LHCN-M2 (cell line): ENCODE data around the gene GALNT11. TPM values are rescaled to one million over a fixed set of nuclear protein-coding genes. Genes with fewer than 3 reads are reported as not detected.
A peak's percentile ranks its signal among the peaks of the same experiment; 100 is the strongest.
"Not testable (repeated sequence)": the region's sequence is repeated elsewhere in the genome, so short reads cannot be mapped to it uniquely, and the experiment has no call there.

Experiments used
- DNase-seq: peaks from one replicate; pipeline ENCODE4 v3.0.0-alpha.2; 2012; ENCODE audit warnings: low read depth
- total RNA-seq: library from RNA; depleted of rRNA; stranded (reverse); fragments of >200 nt; gene quantifications from 2 replicates; pipeline ENCODE4 v1.2.3, GENCODE V29; 2014

The GALNT11 gene
- total RNA-seq, 1 experiment from 2014 or later = 77.6 TPM

DNA sequence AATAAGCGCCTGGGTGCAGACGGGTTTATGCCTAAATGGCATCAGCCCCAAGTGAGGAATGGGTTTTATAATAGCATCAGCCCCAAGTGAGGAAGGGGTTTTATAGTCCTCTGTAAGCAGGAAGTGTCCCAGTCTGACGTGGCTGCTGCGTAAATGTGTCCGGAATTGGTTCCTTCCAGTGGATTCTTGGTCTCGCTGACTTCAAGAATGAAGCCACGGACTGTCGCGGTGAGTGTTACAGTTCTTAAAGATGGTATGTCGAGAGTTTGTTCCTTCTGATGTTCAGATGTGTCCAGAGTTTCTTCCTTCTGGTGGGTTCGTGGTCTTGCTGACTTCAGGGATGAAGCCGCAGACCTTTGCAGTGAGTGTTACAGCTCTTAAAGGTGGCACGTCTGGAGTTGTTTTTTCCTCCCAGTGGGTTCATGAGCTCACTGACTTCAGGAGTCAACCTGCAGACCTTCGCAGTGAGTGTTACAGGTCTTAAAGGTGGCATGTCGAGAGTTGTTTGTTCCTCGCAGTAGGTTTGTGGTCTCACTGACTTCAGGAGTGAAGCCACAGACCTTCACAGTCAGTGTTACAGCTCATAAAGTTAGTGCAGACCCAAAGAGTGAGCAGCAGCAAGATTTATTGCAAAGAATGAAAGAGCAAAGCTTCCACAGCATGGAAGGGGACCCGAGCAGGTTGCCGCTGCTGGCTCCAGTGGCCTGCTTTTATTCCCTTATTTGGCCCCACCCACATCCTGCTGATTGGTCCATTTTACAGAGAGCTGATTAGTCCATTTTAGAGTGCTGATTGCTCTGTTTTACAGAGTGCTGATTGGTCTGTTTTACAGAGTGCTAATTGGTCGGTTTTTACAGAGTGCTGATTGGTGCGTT lies 2.3 kb downstream of the GALNT11 start:
- not testable (repeated sequence) for DNase-seq

DNA sequence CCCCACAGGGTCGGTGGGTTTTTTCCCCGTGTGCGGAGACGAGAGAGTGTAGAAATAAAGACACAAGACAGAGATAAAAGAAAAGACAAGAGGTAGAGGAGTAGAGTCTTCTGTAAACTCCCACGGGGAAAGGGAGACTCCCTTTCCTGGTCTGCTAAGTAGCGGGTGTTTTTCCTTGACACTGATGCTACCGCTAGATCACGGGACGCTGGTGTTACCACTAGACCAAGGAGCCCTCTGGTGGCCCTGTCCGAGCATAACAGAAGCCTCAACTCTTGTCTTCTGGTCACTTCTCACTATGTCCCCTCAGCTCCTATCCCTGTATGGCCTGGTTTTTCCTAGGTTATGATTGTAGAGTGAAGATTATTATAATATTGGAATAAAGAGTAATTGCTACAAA lies 4.6 kb downstream of the GALNT11 start:
- DNase-seq = peak; percentile 33

DNA sequence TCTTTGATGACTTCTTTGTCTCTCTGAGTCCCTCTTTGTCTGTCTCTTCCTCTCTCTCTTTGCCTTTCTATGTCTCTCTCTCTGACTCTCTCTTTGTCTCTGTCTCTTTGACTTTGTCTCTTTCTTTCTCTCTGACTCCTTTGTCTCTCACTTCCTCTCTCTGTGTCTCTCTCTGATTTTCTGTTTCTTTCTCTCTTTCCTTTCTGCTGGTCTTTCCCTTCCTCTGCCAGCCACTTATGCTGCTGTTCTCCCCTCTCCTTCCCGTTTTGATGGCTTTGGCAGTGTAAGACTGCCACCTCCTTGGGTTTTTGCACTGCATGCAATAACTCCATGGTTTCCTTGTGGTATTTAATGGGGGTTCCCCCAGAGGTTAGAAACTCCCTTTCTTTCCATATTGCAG lies 5.2 kb downstream of the GALNT11 start:
- not testable (repeated sequence) for DNase-seq

DNA sequence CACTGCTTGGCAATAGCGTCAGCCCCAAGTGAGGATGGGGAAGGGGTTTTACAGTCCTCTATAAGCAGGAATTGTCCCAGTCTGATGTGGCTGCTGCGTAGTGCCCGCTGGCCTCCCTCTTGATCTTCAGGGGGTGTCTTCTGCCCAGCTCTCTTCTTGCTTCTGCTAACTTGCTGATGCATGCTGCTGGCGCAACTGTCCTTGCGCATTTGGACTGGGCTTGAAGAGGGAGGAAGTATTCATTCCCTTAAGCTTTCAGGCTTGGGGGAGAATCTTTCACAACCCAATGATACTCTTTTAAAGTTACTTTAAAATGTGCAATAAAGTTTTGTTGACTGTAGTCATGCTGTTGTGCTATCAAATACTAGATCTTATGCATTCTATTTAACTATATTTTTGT lies 10.3 kb downstream of the GALNT11 start:
- no peak for DNase-seq

DNA sequence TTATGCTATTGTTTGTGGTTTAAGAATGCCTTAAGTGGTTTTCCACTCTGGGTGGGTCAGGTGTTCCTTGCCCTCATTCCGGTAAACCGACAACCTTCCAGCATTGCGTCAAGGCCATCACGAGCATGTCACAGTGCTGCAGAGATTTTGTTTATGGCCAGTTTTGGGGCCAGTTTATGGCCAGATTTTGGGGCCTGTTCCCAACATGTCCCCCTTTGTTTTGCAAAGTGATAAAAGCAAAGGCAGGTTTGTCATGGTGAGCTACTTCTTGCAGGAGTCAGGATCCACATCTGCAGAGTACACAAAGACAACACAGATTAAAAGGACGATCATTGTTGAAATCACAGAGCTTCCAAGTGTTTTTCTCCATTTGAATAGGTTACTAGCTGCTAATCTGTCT lies 12.9 kb downstream of the GALNT11 start:
- not testable (repeated sequence) for DNase-seq

DNA sequence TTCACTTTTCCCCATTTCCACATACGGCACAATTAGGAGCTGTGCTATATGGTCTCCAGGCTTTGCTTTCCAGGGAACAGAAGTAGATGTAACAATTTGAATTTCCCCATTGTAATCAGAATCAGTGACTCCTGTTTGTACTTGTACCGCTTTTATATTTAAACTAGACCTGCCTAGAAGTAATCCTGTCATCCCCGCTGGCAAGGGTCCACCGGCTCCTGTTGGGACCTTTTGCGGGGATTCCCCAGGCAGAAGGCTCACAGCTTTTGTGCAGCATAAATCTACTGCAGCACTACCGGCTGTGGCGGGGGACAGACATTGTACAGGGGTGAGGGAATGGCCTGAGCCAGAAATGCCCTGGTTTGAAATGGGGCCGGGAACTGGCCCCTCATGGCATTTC lies 17.6 kb downstream of the GALNT11 start:
- not testable (repeated sequence) for DNase-seq

DNA sequence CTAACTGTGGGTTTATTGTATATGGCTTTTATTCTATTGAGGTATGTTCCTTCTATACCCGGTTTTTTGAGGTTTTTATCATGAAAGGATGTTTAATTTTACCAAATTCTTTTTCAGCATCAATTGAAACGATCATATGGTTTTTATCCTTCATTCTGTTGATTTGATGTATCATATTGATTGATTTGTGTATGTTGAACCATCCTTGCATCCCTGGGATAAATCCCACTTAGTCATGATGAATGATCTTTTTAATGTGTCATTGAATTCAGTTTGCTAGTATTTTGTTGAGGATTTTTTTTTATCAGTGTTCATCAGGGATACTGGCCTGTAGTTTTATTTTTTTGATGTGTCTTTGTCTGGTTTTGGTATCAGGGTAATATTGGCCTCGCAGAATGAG lies 19.4 kb downstream of the GALNT11 start:
- not testable (repeated sequence) for DNase-seq

DNA sequence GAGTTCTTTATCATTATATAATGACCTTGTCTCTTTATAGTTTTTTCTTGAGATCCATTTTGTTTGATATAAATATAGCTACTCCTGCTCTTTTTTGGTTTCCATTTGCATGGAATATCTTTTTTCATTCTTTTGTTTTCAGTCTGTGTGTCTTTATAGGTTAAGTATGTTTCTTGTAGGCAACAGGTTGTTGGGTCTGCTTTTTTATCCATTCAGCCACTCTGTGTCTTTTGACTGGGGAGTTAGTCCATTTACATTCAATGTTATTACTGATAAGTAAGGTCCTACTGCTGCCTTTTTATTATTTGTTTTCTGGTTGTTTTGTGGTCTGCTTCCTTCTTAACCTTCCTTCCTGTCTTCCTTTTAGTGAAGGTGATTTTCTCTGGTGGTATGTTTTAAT lies 21.1 kb downstream of the GALNT11 start:
- DNase-seq = no peak

DNA sequence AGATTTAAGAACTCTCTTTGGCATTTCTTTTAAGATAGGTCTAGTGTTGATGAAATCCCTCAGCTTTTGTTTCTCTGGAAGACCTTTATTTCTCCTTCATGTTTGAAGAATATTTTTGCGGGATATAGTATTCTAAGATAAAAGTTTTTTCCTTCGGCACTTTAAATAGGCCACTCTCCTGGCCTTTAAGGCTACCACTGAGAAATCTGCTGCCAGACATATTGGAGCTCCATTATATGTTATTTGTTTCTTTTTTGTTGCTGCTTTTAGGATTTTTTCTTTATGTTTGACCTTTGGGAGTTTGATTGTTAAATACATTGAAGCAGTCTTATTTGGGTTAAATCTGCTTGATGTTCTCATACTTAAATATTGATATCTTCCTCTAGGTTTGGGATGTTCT lies 22.6 kb downstream of the GALNT11 start:
- DNase-seq = no peak

DNA sequence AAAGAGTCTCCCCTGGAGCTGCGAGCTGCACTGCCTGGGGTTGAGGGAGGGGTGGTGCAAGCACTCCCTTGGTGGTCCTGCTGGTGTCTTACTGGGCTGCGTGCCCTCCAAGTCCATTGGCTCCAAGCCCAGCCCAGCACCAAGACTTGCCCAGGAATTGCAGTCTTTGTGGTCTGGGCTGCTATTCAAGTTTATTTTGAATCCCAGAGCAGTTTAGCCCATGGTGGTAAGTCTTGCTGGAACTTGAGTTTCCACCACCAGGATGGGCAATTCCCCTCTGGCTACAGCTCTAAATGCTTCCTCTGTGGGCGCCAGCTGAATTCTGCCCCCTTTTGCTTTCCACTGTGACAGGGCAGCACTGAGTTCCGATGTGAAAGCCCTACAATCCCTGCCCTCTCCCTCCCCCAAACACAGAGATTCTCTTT lies 25.1 kb downstream of the GALNT11 start:
- DNase-seq = no peak

DNA sequence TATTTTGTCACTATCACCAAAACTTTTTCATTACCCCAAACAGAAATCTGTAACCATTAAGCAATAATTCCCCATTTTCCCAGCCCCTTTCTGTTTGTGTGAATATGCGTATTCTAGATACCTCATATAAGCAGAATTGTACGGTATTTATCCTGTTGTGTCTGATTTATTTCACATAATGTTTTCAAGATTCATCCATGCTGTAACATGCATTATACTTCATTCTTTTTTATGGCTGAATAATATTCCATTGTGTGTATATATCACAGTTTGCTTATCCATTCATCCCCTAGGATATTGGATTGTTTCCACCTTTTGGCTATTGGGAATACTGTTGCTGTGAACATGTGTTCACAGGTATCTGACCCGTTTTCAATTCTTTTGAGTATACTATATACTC lies 26.5 kb downstream of the GALNT11 start:
- DNase-seq = no peak

DNA sequence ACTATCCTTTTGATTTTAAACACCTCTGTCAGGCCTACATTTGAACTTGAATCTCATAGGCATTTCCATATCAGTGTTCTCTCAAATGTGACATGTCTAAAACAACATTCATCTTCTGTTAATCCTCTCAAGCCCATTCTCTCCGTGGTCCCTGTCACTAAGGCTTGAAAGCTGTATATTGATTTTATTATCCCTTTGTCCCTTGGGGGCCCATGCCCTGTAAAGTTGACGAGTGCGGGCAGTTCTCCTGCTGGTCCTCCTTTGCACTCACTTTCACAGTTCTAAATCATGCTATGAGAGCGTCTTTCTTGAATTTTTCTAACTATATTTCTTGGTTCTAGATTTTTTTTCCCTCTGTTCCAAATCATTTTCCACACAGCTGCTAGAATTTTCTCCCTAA lies 27.3 kb downstream of the GALNT11 start:
- DNase-seq = no peak

DNA sequence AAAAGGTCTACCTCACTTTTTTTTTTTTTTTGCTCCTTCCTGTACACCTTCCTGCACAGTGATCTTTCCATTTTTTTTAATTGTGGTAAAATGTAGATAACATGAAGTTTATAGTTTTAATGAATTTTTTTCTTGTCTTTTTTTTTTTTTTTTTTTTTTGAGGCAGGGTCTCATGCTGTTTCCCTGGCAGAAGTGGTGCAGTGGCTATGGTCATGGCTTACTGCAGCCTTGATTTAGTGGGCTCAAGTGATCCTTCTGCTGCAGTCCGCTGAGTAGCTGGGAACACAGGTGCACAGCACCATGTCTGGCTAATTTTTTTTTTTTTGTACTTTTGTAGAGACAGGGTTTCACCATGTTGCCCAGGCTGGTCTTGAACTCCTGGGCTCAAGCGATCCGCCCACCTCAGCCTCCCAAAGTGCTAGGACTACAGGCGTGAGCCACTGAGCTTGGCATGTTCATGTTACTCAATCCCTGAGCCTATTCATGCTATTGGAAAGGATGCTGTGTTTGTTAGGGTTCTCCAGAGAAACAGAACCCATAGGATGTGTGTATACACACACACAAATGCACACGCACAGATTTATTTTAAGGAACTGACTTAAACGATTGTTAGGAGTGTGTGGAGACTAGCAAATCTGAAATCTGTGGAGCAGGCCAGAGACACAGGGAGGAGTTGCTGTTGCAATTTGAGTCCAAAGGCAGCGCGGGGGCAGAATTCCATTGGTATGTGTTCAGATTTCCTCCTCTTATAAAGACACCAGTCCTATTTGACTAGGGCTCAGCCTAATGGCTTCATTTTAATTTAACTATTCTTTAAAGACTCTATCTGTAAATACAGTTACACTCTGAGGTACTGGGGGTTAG lies 29.1 kb downstream of the GALNT11 start:
- peak; percentile 60 for DNase-seq

DNA sequence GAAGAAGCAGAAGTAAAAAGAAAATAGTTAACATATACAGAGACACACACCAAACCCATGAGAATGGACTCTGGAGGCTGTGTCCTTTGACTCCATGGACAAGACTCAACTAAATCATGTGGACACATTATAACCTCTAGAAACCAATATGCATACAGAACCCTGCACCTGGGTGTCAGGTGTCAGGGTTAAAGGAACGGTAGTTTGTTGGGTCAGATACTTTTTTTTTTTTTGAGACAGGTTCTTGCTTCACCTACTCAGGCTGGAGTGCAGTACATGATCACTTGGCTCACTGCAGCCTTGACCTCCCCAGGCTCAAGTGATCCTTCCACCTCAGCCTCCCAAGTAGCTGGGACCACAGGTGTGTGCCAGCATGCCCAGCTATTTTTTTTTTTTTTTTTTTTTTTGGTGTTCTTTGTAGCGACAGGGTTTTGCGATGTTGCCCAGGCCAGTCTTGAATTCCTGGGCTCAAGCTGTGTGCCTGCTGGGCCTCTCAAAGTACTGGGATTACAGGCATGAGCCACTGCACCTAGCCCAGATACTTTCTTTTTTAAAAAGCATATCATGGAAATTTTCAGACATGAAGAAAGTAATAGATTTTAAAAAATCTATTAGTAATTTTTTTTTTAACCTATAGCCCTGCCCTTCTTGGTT lies 31.3 kb downstream of the GALNT11 start:
- DNase-seq = no peak

DNA sequence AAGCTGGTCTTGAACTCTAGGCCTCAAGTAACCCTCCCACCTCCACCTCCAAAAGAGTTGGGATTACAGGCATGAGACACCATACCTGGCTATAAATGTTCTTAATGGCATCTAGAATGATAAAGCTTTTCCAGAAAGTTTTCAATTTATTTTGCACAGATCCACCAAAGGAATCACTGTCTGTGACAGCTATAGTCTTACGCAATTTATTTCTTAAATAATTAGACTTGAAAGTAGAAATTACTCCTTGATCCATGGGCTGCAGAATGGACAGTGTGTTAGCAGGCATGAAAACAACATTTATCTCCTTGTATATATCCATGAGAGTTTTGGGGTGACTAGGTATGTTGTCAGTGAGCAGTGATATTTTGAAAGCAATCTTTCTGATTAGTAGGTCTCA lies 33.8 kb downstream of the GALNT11 start:
- DNase-seq = no peak

DNA sequence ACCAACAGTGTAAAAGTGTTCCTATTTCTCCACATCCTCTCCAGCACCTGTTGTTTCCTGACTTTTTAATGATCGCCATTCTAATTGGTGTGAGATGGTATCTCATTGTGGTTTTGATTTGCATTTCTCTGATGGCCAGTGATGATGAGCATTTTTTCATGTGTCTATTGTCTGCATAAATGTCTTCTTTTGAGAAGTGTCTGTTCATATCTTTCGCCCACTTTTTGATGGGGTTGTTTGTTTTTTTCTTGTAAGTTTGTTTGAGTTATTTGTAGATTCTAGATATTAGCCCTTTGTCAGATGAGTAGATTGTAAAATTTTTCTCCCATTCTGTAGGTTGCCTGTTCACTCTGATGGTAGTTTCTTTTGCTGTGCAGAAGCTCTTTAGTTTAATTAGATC lies 35.6 kb downstream of the GALNT11 start:
- not testable (repeated sequence) for DNase-seq

DNA sequence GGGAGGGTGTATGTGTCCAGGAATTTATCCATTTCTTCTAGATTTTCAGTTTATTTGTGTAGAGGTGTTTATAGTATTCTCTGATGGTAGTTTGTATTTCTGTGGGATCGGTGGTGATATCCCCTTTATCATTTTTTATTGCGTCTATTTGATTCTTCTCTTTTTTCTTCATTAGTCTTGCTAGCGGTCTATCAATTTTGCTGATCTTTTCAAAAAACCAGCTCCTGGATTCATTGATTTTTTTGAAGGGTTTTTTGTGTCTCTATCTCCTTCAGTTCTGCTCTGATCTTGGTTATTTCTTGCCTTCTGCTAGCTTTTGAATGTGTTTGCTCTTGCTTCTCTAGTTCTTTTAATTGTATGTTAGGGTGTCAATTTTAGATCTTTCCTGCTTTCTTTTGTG lies 37.7 kb downstream of the GALNT11 start:
- not testable (repeated sequence) for DNase-seq

DNA sequence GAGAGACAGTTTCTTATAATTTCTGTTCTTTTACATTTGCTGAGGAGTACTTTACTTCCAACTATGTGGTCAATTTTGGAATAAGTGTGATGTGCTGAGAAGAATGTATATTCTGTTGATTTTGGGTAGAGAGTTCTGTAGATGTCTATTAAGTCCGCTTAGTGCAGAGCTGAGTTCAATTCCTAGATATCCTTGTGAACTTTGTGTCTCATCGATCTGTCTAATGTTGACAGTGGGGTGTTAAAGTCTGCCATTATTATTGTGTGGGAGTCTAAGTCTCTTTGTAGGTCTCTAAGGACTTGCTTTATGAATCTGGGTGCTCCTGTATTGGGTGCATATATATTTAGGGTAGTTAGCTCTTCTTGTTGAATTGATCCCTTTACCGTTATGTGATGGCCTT lies 38.3 kb downstream of the GALNT11 start:
- DNase-seq = not testable (repeated sequence)

DNA sequence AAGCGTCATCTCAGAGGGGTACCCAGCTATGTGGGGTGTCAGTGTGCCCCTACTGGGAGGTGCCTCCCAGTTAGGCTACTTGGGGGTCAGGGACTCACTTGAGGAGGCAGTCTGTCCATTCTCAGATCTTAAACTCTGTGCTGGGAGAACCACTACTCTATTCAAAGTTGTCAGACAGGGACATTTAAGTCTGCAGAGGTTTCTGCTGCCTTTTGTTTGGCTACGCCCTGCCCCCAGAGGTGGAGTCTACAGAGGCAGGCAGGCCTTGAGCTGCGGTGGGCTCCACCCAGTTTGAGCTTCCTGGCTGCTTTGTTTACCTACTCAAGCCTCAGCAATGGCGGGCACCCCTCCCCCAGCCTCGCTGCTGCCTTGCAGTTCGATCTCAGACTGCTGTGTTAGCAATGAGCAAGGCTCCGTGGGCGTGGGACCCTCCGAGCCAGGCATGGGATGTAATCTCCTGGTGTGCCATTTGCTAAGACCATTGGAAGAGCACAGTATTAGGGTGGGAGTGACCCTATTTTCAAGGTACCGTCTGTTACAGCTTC lies 40.4 kb downstream of the GALNT11 start:
- not testable (repeated sequence) for DNase-seq

DNA sequence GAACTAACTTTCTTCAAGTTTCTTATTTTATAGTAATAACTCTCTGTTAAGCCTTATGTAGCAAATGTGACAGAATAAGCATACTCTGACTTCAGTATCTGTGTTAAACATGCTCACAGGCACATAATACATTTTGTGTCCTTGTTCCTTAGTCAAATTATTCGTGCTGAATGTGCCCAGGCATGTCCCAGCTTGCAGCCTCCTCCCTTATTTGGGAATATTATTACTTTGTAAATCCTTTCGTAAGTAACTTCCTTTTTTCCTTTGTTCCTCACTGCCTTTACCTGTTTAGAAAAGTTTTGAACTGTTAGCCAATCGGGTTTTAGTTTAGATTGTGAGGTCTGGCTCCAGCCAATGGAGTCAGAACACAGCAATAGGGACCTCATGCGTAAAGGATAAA lies 46.9 kb downstream of the GALNT11 start:
- DNase-seq = no peak

DNA sequence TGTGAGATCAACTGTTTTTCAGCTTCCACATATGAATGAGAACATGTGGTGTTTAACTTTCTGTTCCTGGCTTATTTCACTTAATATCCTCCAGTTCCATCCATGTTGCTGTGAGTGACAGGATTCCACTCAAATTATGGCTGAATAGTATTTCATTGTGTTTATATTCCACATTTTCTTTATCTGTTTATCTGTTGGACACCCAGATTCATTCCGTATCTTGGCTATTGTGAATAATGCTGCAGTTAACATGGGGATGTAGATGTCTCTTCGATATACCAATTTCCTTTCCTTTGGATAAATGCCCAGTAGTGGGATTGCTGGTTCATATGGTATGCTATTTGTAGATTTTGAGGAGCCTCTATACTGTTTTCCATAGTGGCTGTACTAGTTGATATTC lies 47.9 kb downstream of the GALNT11 start:
- DNase-seq = no peak

DNA sequence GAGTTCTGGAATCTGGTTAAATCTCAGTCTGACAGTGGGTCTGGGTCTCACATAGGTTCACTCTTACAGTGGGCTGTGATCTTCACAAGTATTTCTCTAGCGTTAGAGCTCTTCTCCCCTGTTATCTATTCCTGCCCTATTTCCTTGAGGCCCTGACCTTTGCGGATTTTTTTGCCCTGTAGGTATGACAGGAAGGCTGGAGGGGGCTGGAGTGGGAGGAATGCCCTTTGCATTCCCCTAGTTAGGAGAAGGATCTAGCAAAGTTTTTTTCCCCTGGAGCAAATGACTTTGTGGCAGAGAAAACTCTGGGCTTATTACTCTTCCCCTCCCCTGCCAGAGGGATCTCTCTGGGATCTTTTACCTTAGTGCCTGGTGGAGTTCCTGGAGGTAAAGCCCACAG lies 49.2 kb downstream of the GALNT11 start:
- DNase-seq = no peak
